Measurements from ENCODE around the gene IQGAP2. TPM values are rescaled to one million over a fixed set of nuclear protein-coding genes. Genes with fewer than 3 reads are reported as not detected.

Gene IQGAP2
- total RNA-seq, 3 donors from 2014 or later (not counting 1 experiment from before 2014, with no cell fraction given): 172 to 218 (median 207) TPM

DNA sequence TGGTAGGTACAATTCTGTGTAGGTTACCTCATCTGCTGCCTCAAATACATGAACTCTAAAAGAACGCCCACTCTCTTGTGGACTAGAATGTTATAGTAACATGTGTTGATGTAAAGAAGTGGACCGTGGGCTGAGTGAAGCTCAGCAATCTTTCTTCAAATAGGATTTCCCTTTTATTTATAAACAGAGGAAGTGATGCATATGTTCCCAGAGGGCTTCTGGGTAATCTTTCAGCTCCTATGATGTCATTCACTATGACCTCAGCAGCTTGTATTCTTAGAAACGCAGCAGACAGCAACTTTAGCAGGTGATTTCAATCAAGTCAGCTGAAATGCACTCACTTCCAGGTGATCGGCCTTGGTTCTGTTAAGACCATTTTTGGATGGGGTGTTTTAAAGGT is 205.7 kb downstream of the IQGAP2 start:
- peak; percentile 56 to 74 (median 63) for ATAC-seq

DNA sequence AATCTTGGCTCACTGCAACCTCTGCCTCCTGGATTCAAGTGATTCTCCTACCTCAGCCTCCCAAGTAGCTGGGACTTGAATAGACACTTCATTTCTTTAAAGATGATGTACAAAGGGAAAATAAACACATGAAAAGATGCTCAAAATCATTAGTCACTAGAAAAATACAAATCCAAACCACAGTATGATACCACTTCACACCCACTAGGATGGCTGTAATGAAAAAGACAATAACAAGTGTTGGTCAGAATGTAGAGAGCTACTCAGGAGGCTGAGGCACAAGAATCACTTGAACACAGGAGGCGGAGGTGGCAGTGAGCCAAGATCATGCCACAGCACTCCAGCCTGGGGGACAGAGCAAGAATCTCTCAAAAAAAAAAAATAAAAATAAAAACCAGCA is 207.1 kb downstream of the IQGAP2 start:
- Histone ChIP-seq H3K36me3 (ENCODE audit: control insufficient read depth, insufficient read depth, low read length) (peaks cover 68% of the 10 kb centered on the region), H3K27me3 (ENCODE audit: control insufficient read depth, insufficient read depth, low read length) (no peaks in the 10 kb centered on the region), H3K4me3 (ENCODE audit: low read length) (no peak overlapping the region), H3K27ac (ENCODE audit: low read length) (no peak overlapping the region), H3K4me1 (ENCODE audit: control insufficient read depth, insufficient read depth, low read length) (no peaks in the 10 kb centered on the region), H3K9me3 (ENCODE audit: control insufficient read depth, insufficient read depth, low read length) (no peaks in the 10 kb centered on the region)
- TF ChIP-seq, protein P1, sequence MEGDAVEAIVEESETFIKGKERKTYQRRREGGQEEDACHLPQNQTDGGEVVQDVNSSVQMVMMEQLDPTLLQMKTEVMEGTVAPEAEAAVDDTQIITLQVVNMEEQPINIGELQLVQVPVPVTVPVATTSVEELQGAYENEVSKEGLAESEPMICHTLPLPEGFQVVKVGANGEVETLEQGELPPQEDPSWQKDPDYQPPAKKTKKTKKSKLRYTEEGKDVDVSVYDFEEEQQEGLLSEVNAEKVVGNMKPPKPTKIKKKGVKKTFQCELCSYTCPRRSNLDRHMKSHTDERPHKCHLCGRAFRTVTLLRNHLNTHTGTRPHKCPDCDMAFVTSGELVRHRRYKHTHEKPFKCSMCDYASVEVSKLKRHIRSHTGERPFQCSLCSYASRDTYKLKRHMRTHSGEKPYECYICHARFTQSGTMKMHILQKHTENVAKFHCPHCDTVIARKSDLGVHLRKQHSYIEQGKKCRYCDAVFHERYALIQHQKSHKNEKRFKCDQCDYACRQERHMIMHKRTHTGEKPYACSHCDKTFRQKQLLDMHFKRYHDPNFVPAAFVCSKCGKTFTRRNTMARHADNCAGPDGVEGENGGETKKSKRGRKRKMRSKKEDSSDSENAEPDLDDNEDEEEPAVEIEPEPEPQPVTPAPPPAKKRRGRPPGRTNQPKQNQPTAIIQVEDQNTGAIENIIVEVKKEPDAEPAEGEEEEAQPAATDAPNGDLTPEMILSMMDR (IDR thresholded peaks at IDR 0.05): no peak
- peaks cover 6% of the 10 kb centered on the region for H3K36me3 Mint-ChIP-seq
- whole genome bisulfite sequencing (ENCODE audit: insufficient coverage): 90% methylated on average over 1 of the region's 1 CpG
- no peak for DNase-seq
- intact Hi-C loops (cut with micrococcal nuclease): no loop called here
- H3K4me3 Mint-ChIP-seq: no peak overlapping the region
- H3K27ac Mint-ChIP-seq: peak overlapping the region; percentile 57 to 91
- no peaks in the 10 kb centered on the region for H3K27me3 Mint-ChIP-seq (ENCODE audit: low read depth in 2 of 2)
- ATAC-seq: no peak
- H3K4me1 Mint-ChIP-seq: peaks cover 26 to 42% of the 10 kb centered on the region in 2 donors
- no peaks in the 10 kb centered on the region for H3K9me3 Mint-ChIP-seq

More for the DNA sequence above, 205.7 kb downstream of the IQGAP2 start:
- Mint-ChIP-seq H3K4me1 (peaks cover 33 to 53% of the 10 kb centered on the region in 2 donors), H3K27me3 (ENCODE audit: low read depth in 2 of 2) (no peaks in the 10 kb centered on the region), H3K4me3 (peak overlapping the region; percentile 50), H3K36me3 (peaks cover 15% of the 10 kb centered on the region), H3K9me3 (no peaks in the 10 kb centered on the region), H3K27ac (peak overlapping the region; percentile 80 to 91)
- DNase-seq: peak in 1 of 2 donors; percentile 35
- Histone ChIP-seq H3K4me3 (ENCODE audit: low read length) (no peak overlapping the region), H3K27ac (ENCODE audit: low read length) (peak overlapping the region; percentile 78), H3K36me3 (ENCODE audit: control insufficient read depth, insufficient read depth, low read length) (peaks cover 66% of the 10 kb centered on the region), H3K9me3 (ENCODE audit: control insufficient read depth, insufficient read depth, low read length) (no peaks in the 10 kb centered on the region), H3K27me3 (ENCODE audit: control insufficient read depth, insufficient read depth, low read length) (no peaks in the 10 kb centered on the region), H3K4me1 (ENCODE audit: control insufficient read depth, insufficient read depth, low read length) (no peaks in the 10 kb centered on the region)
- WGBS (ENCODE audit: insufficient coverage): 65% methylated on average over 3 of the region's 4 CpGs
- TF ChIP-seq, protein P1 (IDR thresholded peaks at IDR 0.05): no peak
- intact Hi-C loops (cut with micrococcal nuclease): loop anchor here (10.0 kb wide), 1 partner anchor 106 kb away; the partner anchor contains the start of gene F2R

DNA sequence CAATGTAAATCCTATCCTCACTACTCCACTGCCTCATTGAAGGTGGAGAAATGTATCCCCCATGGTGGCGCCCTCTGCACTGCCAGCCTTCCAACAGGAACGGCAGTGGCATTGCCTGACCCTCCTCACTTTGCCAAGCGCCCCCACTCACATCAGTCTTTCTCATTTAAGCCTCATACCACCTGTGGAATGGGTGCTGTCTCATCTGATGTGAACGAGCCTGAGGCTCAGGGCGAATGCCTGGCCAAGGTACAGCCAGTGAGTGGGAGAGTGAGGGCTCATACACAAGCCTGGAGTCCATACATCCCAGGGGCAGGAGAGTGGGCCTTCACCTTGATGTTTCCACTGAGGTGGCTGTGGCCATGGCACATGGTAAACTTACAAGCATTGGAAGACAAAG is 209.9 kb downstream of the IQGAP2 start:
- H3K4me1 Mint-ChIP-seq: peaks cover 24 to 34% of the 10 kb centered on the region in 2 donors
- no peak overlapping the region for H3K4me3 Mint-ChIP-seq
- no peak overlapping the region for H3K27ac ChIP-seq (ENCODE audit: low read length)
- DNase-seq (no peak), ATAC-seq (no peak)
- no peaks in the 10 kb centered on the region for H3K27me3 ChIP-seq (ENCODE audit: control insufficient read depth, insufficient read depth, low read length)
- peaks cover 13% of the 10 kb centered on the region for H3K36me3 Mint-ChIP-seq
- no peaks in the 10 kb centered on the region for H3K27me3 Mint-ChIP-seq (ENCODE audit: low read depth in 2 of 2)
- intact Hi-C loops (cut with micrococcal nuclease): no loop called here
- TF ChIP-seq, protein P1 (IDR thresholded peaks at IDR 0.05): no peak
- no peaks in the 10 kb centered on the region for H3K9me3 Mint-ChIP-seq
- H3K36me3 ChIP-seq (ENCODE audit: control insufficient read depth, insufficient read depth, low read length): peaks cover 58% of the 10 kb centered on the region
- H3K9me3 ChIP-seq (ENCODE audit: control insufficient read depth, insufficient read depth, low read length): no peaks in the 10 kb centered on the region
- WGBS (ENCODE audit: insufficient coverage): 71% methylated on average over 5 of the region's 5 CpGs
- no peak overlapping the region for H3K4me3 ChIP-seq (ENCODE audit: low read length)
- H3K4me1 ChIP-seq (ENCODE audit: control insufficient read depth, insufficient read depth, low read length): no peaks in the 10 kb centered on the region
- no peak overlapping the region for H3K27ac Mint-ChIP-seq

DNA sequence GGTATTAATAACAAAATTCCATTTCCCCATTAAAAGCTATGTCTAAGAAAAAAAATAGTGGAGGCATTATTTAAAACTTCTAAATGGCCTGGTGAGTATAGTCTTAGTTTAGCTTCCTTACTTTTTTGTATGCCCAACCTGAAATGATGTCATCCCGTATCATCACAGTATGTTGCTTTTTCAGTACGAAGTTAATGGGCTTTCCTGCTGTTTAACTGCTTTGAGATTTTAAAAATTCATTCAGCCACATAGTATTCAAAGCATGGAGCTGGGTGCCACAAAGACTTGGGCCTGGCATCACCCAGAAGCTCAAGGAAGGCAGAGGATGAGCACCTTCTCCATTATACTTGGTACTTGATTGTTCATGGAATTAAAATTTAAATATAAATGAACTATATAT is 212.7 kb downstream of the IQGAP2 start:
- TF ChIP-seq, protein P1 (IDR thresholded peaks at IDR 0.05): no peak
- ATAC-seq (no peak), DNase-seq (no peak)
- Histone ChIP-seq H3K4me1 (ENCODE audit: control insufficient read depth, insufficient read depth, low read length) (no peaks in the 10 kb centered on the region), H3K36me3 (ENCODE audit: control insufficient read depth, insufficient read depth, low read length) (peaks cover 51% of the 10 kb centered on the region), H3K27ac (ENCODE audit: low read length) (no peak overlapping the region), H3K27me3 (ENCODE audit: control insufficient read depth, insufficient read depth, low read length) (no peaks in the 10 kb centered on the region), H3K4me3 (ENCODE audit: low read length) (no peak overlapping the region), H3K9me3 (ENCODE audit: control insufficient read depth, insufficient read depth, low read length) (no peaks in the 10 kb centered on the region)
- Mint-ChIP-seq H3K9me3 (no peaks in the 10 kb centered on the region), H3K4me1 (peaks cover 14 to 32% of the 10 kb centered on the region in 2 donors), H3K36me3 (peaks cover 16% of the 10 kb centered on the region), H3K27me3 (ENCODE audit: low read depth in 2 of 2) (no peaks in the 10 kb centered on the region), H3K27ac (peak overlapping the region in 1 of 2 donors; percentile 4), H3K4me3 (no peak overlapping the region)
- 100% methylated on average over 2 of the region's 2 CpGs for WGBS (ENCODE audit: insufficient coverage)
- intact Hi-C loops (cut with micrococcal nuclease): no loop called here
